Measurements from ENCODE around the gene MELTF. TPM values are rescaled to one million over a fixed set of nuclear protein-coding genes. Genes with fewer than 3 reads are reported as not detected.
A peak's percentile ranks its signal among the peaks of the same experiment; 100 is the strongest.

MELTF gene
- total and polyA plus RNA-seq, 9 of the 15 experiments (the other 6 are each of a cell fraction or from before 2014, with no cell fraction given), result 0.35 to 10.5 (median 4.5) TPM

DNA sequence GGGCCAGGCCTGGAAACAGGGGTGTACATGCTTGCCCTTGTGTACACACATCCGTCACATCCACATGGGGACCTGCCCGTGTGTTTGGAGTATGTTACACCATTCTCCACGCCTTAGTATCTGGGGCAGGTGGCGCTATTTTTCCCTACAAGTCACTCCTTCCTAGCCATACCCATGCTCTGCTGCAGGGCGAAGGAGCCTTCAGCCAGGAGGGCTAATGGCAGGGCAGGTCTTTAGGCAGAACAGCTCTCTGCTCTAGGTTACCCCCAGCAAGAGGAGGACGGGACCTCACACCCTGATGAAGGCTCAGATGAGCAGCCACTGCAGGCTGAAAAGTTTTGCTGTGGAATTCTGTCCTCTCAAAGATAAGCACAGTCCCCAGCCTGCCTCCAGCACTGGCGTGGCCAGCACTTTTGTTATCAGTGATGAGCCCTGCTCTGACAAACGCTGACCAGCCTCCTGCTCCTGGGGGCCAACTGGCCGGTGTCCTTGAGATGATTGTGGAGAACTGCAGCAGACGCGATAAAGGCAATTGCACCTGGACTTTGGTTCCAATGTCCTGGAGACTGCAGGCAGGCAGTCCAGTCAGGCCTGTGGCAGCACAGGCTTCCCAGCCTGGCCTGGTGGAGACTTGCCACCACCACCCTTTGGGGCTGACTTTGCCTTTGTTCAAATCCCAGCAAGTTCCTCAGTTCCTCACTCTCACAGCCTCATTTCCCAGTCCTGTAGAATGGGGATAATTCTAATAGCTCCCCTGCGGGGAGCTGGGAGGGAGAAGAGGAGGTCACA lies 41.2 kb downstream of the MELTF start (continued):
- TF ChIP-seq, protein P1, sequence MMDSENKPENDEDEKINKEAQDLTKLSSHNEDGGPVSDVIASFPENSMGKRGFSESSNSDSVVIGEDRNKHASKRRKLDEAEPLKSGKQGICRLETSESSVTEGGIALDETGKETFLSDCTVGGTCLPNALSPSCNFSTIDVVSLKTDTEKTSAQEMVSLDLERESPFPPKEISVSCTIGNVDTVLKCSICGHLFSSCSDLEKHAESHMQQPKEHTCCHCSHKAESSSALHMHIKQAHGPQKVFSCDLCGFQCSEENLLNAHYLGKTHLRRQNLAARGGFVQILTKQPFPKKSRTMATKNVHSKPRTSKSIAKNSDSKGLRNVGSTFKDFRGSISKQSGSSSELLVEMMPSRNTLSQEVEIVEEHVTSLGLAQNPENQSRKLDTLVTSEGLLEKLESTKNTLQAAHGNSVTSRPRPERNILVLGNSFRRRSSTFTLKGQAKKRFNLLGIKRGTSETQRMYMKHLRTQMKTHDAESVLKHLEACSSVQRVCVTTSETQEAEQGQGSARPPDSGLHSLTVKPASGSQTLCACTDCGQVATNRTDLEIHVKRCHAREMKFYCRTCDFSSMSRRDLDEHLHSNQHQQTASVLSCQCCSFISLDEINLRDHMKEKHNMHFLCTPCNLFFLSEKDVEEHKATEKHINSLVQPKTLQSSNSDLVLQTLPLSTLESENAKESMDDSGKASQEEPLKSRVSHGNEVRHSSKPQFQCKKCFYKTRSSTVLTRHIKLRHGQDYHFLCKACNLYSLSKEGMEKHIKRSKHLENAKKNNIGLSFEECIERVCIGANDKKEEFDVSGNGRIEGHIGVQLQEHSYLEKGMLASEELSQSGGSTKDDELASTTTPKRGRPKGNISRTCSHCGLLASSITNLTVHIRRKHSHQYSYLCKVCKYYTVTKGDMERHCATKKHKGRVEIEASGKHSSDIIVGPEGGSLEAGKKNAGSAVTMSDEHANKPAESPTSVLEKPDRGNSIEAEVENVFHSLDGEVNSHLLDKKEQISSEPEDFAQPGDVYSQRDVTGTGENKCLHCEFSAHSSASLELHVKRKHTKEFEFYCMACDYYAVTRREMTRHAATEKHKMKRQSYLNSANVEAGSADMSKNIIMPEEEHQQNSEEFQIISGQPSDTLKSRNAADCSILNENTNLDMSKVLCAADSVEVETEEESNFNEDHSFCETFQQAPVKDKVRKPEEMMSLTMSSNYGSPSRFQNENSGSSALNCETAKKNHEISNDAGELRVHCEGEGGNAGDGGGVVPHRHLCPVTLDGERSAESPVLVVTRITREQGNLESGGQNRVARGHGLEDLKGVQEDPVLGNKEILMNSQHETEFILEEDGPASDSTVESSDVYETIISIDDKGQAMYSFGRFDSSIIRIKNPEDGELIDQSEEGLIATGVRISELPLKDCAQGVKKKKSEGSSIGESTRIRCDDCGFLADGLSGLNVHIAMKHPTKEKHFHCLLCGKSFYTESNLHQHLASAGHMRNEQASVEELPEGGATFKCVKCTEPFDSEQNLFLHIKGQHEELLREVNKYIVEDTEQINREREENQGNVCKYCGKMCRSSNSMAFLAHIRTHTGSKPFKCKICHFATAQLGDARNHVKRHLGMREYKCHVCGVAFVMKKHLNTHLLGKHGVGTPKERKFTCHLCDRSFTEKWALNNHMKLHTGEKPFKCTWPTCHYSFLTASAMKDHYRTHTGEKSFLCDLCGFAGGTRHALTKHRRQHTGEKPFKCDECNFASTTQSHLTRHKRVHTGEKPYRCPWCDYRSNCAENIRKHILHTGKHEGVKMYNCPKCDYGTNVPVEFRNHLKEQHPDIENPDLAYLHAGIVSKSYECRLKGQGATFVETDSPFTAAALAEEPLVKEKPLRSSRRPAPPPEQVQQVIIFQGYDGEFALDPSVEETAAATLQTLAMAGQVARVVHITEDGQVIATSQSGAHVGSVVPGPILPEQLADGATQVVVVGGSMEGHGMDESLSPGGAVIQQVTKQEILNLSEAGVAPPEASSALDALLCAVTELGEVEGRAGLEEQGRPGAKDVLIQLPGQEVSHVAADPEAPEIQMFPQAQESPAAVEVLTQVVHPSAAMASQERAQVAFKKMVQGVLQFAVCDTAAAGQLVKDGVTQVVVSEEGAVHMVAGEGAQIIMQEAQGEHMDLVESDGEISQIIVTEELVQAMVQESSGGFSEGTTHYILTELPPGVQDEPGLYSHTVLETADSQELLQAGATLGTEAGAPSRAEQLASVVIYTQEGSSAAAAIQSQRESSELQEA (IDR thresholded peaks at IDR 0.05; ENCODE audit: low read depth), result no peak
- TF ChIP-seq, protein P2, sequence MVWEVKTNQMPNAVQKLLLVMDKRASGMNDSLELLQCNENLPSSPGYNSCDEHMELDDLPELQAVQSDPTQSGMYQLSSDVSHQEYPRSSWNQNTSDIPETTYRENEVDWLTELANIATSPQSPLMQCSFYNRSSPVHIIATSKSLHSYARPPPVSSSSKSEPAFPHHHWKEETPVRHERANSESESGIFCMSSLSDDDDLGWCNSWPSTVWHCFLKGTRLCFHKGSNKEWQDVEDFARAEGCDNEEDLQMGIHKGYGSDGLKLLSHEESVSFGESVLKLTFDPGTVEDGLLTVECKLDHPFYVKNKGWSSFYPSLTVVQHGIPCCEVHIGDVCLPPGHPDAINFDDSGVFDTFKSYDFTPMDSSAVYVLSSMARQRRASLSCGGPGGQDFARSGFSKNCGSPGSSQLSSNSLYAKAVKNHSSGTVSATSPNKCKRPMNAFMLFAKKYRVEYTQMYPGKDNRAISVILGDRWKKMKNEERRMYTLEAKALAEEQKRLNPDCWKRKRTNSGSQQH (CRISPR knock-in tag; IDR thresholded peaks at IDR 0.05), result no peak
- TF ChIP-seq, protein P3, sequence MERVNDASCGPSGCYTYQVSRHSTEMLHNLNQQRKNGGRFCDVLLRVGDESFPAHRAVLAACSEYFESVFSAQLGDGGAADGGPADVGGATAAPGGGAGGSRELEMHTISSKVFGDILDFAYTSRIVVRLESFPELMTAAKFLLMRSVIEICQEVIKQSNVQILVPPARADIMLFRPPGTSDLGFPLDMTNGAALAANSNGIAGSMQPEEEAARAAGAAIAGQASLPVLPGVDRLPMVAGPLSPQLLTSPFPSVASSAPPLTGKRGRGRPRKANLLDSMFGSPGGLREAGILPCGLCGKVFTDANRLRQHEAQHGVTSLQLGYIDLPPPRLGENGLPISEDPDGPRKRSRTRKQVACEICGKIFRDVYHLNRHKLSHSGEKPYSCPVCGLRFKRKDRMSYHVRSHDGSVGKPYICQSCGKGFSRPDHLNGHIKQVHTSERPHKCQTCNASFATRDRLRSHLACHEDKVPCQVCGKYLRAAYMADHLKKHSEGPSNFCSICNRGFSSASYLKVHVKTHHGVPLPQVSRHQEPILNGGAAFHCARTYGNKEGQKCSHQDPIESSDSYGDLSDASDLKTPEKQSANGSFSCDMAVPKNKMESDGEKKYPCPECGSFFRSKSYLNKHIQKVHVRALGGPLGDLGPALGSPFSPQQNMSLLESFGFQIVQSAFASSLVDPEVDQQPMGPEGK (CRISPR knock-in tag; IDR thresholded peaks at IDR 0.05; ENCODE audit: borderline replicate concordance), result no peak
- TF ChIP-seq HCFC1 (IDR thresholded peaks at IDR 0.05; ENCODE audit: low read depth, low read length) (no peak), FOXM1 (IDR thresholded peaks at IDR 0.05; ENCODE audit: low read depth) (peak; percentile 91), FOXM1 (CRISPR knock-in tag; IDR thresholded peaks at IDR 0.05; ENCODE audit: low read depth) (no peak), HNRNPL (IDR thresholded peaks at IDR 0.05; ENCODE audit: low read depth, low read length) (no peak), HDAC6 (IDR thresholded peaks at IDR 0.05; ENCODE audit: low read depth, low read length) (no peak), KLF10 (CRISPR knock-in tag; IDR thresholded peaks at IDR 0.05) (no peak), PCBP1 (IDR thresholded peaks at IDR 0.05; ENCODE audit: low read depth, low read length, poor library complexity, severe bottlenecking) (no peak)
- TF ChIP-seq, protein P4, sequence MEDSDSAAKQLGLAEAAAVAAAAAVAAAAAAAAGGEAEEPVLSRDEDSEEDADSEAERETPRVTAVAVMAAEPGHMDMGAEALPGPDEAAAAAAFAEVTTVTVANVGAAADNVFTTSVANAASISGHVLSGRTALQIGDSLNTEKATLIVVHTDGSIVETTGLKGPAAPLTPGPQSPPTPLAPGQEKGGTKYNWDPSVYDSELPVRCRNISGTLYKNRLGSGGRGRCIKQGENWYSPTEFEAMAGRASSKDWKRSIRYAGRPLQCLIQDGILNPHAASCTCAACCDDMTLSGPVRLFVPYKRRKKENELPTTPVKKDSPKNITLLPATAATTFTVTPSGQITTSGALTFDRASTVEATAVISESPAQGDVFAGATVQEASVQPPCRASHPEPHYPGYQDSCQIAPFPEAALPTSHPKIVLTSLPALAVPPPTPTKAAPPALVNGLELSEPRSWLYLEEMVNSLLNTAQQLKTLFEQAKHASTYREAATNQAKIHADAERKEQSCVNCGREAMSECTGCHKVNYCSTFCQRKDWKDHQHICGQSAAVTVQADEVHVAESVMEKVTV (CRISPR knock-in tag; IDR thresholded peaks at IDR 0.05), result no peak
- TF ChIP-seq, protein P5, sequence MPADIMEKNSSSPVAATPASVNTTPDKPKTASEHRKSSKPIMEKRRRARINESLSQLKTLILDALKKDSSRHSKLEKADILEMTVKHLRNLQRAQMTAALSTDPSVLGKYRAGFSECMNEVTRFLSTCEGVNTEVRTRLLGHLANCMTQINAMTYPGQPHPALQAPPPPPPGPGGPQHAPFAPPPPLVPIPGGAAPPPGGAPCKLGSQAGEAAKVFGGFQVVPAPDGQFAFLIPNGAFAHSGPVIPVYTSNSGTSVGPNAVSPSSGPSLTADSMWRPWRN (IDR thresholded peaks at IDR 0.05; ENCODE audit: low read depth), result peak; percentile 58; the same call in 1 of the 2 replicates

All from K562 (cell line).